A549 (cell line): Measurements from ENCODE around the gene MCAT. TPM values are rescaled to one million over a fixed set of nuclear protein-coding genes. Genes with fewer than 3 reads are reported as not detected.

Source experiments
- ATAC-seq, 2 experiments: fragments of 200-7000 bp in 1 of 2; fragments of >200 bp in 1 of 2; cut with Nextera tagmentation in 1 of 2; cut with Tn5 transposase in 1 of 2; 3 replicates each; pipeline versions ENCODE4 v1.8.0 to v1.9.1; 2018 to 2020; ENCODE audit warnings: mild to moderate bottlenecking in 1 of 2, moderate library complexity in 1 of 2
- CTCF ChIA-PET: fragments of 300-600 bp; sonication (Branson Sonifier 250); formaldehyde crosslinking; extraction: SDS; loops from one replicate; lab custom pipeline; 2021; ENCODE audit warnings: antibody characterized with exemption, inconsistent platforms; lab: Yijun Ruan, JAX
- POLR2A ChIA-PET: fragments of 350-600 bp; formaldehyde crosslinking; extraction: SDS; loops from one replicate; lab custom pipeline; 2021; ENCODE audit warnings: antibody characterized with exemption, inconsistent platforms; lab: Yijun Ruan, JAX
- DNase-seq, 2 experiments: peaks; one replicate each; pipeline versions ENCODE4 v3.0.0 to v3.0.0-alpha.2; 2011 to 2016; ENCODE audit warnings: low read depth in 1 of 2, low spot score in 1 of 2
- FAIRE-seq: peaks from 2 replicates; lab custom pipeline; 2011; peaks lifted over from hg19 to GRCh38; lab: Jason Lieb, UNC
- H3K27ac ChIP-seq, 2 experiments: fragments of >200 bp; sonication (Bioruptor Twin); formaldehyde crosslinking; 3 replicates each; pipeline ENCODE4 v1.5.1; 2016 to 2017
- H3K4me1 ChIP-seq: fragments of >200 bp; sonication (Bioruptor Twin); formaldehyde crosslinking; 3 replicates; pipeline ENCODE4 v1.6.1; 2016
- H3K4me2 ChIP-seq: fragments of >200 bp; sonication (Bioruptor Twin); formaldehyde crosslinking; 3 replicates; pipeline ENCODE4 v1.6.1; 2016
- H3K4me3 ChIP-seq: fragments of >200 bp; sonication (Bioruptor Twin); formaldehyde crosslinking; 3 replicates; pipeline ENCODE4 v1.5.1; 2016
- H3K9me3 ChIP-seq: fragments of >200 bp; sonication (Bioruptor Twin); formaldehyde crosslinking; 3 replicates; pipeline ENCODE4 v1.6.1; 2016
- E2F6 ChIP-seq: IDR thresholded peaks from 2 replicates; pipeline ENCODE4 v1.6.1; 2012; ENCODE audit warnings: low read depth, borderline replicate concordance
- EHF ChIP-seq: fragments of 250-450 bp; sonication (Bioruptor Pico); IDR thresholded peaks from 2 replicates; pipeline ENCODE4 v1.5.0; 2020; ENCODE audit warnings: mild to moderate bottlenecking
- EHMT2 ChIP-seq: fragments of 200-600 bp; sonication (generic); IDR thresholded peaks from 2 replicates; pipeline ENCODE4 v1.6.1; 2016; ENCODE audit warnings: antibody characterized with exemption, low read depth, mild to moderate bottlenecking, moderate library complexity
- EP300 ChIP-seq, 2 experiments: fragments of >200 bp; sonication (Bioruptor Twin); formaldehyde crosslinking; IDR thresholded peaks; 2 replicates in 1 of 2; 3 replicates in 1 of 2; pipeline ENCODE4 v1.6.1; 2016 to 2017
- FOSB ChIP-seq: fragments of 250-450 bp; sonication (Bioruptor Pico); IDR thresholded peaks from 2 replicates; pipeline ENCODE4 v1.5.0; 2020; ENCODE audit warnings: mild to moderate bottlenecking, moderate library complexity
- HDAC2 ChIP-seq: fragments of 200-600 bp; sonication (generic); IDR thresholded peaks from 2 replicates; pipeline ENCODE4 v1.6.1; 2016
- HES2 ChIP-seq: fragments of >200 bp; sonication (Bioruptor Twin); formaldehyde crosslinking; IDR thresholded peaks from 2 replicates; pipeline ENCODE4 v1.6.1; 2016
- HEYL ChIP-seq: fragments of 250-450 bp; sonication (Bioruptor Pico); IDR thresholded peaks from 2 replicates; pipeline ENCODE4 v1.8.0; 2021; ENCODE audit warnings: mild to moderate bottlenecking, moderate library complexity
- HOXA7 ChIP-seq: fragments of 250-450 bp; sonication (Bioruptor Pico); IDR thresholded peaks from 2 replicates; pipeline ENCODE4 v1.5.0; 2020; ENCODE audit warnings: mild to moderate bottlenecking, moderate library complexity
- HOXB5 ChIP-seq: fragments of 250-450 bp; sonication (Bioruptor Pico); IDR thresholded peaks from 2 replicates; pipeline ENCODE4 v1.5.0; 2020; ENCODE audit warnings: mild to moderate bottlenecking, moderate library complexity
- MAZ ChIP-seq: fragments of 150-350 bp; IDR thresholded peaks from 2 replicates; pipeline ENCODE4 v1.6.1; 2014; ENCODE audit warnings: antibody characterized with exemption, low read depth, low read length, borderline replicate concordance
- NFE2L2 ChIP-seq: fragments of 150-350 bp; conservative IDR thresholded peaks from 2 replicates; pipeline ENCODE4 v1.6.1; 2014; ENCODE audit warnings: low read length
- NPAS2 ChIP-seq: fragments of 250-450 bp; sonication (Bioruptor Pico); IDR thresholded peaks from 2 replicates; pipeline ENCODE4 v1.8.0; 2022; ENCODE audit warnings: mild to moderate bottlenecking, moderate library complexity, borderline replicate concordance
- PHF8 ChIP-seq: fragments of 200-600 bp; sonication (generic); IDR thresholded peaks from 2 replicates; pipeline ENCODE4 v1.6.1; 2016; ENCODE audit warnings: low read depth, mild to moderate bottlenecking, antibody characterized with exemption, moderate library complexity, borderline replicate concordance
- RAD21 ChIP-seq, 2 experiments: fragments of >200 bp in 1 of 2; sonication (Bioruptor Twin) in 1 of 2; formaldehyde crosslinking in 1 of 2; IDR thresholded peaks in 1 of 2; conservative IDR thresholded peaks in 1 of 2; 2 replicates in 1 of 2; 3 replicates in 1 of 2; pipeline ENCODE4 v1.6.1; 2012 to 2018; ENCODE audit warnings: inconsistent platforms in 1 of 2
- RCOR1 ChIP-seq: fragments of 150-350 bp; IDR thresholded peaks from 2 replicates; pipeline ENCODE4 v1.6.1; 2014; ENCODE audit warnings: antibody characterized with exemption, low read length, low read depth
- SMC3 ChIP-seq: fragments of >200 bp; sonication (Bioruptor Twin); formaldehyde crosslinking; IDR thresholded peaks from 3 replicates; pipeline ENCODE4 v1.6.1; 2018; ENCODE audit warnings: inconsistent platforms
- TFCP2L1 ChIP-seq: fragments of 250-450 bp; sonication (Bioruptor Pico); IDR thresholded peaks from 2 replicates; pipeline ENCODE4 v1.5.0; 2021; ENCODE audit warnings: mild to moderate bottlenecking
- USF2 ChIP-seq: fragments of 450-650 bp; IDR thresholded peaks from 2 replicates; pipeline ENCODE4 v1.6.1; 2014; ENCODE audit warnings: antibody characterized with exemption
- ZC3H11A ChIP-seq: fragments of 450-650 bp; IDR thresholded peaks from 2 replicates; pipeline ENCODE4 v1.6.1; 2014; ENCODE audit warnings: antibody characterized with exemption, mild to moderate bottlenecking
- ZNF302 ChIP-seq: fragments of 250-450 bp; sonication (Bioruptor Pico); IDR thresholded peaks from 2 replicates; pipeline ENCODE4 v1.9.0; 2021; ENCODE audit warnings: inconsistent platforms, mild to moderate bottlenecking, moderate library complexity
- WGBS: methylation state at CpG from one replicate; pipeline ENCODE4 v1.1.6; 2017; ENCODE audit errors: missing lambda C conversion rate; 5-methylcytosine and 5-hydroxymethylcytosine counted together
- polyA plus RNA-seq, 4 experiments: library from polyadenylated mRNA; depleted of rRNA in 3 of 4; stranded (reverse); fragments of >200 nt; fragmentation: RNase III in 1 of 4; extraction: RNeasy Plus Mini Kit Qiagen cat#74134 plus additional on column Dnase treatment in 1 of 4; gene quantifications; 2 replicates in 3 of 4; 3 replicates in 1 of 4; pipeline ENCODE4 v1.2.3, GENCODE V29; 2011 to 2017
- TF ChIP-seq, protein P1 (sequence below): IDR thresholded peaks from 2 replicates; pipeline ENCODE4 v1.6.1; 2012
- TF ChIP-seq, protein P2 (sequence below): fragments of >200 bp; sonication (Bioruptor Twin); formaldehyde crosslinking; IDR thresholded peaks from 3 replicates; pipeline ENCODE4 v1.5.1; 2016
- TF ChIP-seq, protein P3 (sequence below): fragments of 250-450 bp; sonication (Bioruptor Pico); IDR thresholded peaks from 2 replicates; pipeline ENCODE4 v1.5.0; 2020; ENCODE audit warnings: low read depth, mild to moderate bottlenecking, moderate library complexity

The MCAT gene
- polyA plus RNA-seq, 2 of the 4 experiments (the other 2 are of a cell fraction): 11.8 to 15.5 TPM

DNA sequence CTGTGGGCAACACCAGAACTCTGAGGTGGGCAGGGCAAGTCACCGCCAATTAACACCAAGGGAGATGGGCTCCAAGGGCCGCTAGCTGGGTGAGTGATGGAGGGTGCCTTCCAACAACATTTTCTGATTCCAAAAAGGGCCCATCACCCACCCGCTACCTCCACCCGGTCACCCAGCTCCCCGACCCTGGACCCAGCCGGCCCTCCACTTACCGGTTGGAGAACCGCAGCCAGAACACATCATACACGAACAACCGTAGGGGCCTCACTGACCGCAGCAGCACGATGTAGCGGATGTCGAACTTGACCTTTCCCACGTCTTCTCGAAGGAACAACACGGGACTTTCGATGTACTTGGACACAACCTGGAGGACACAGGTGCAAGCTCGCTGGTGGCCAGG is 29.0 kb upstream of the MCAT start:
- DNase-seq: no peak
- no peak for TF ChIP-seq RCOR1
- TF ChIP-seq TFCP2L1: no peak
- TF ChIP-seq HES2: no peak
- no peak for TF ChIP-seq NFE2L2
- no peak for TF ChIP-seq ZC3H11A
- TF ChIP-seq EHF (CRISPR knock-in tag): no peak
- ChIA-PET CTCF (interaction anchor here (0.6 to 1.2 kb wide), 2 partner anchors 9 to 248 kb away, joined by 3 read pairs; no protein-coding TSS in a partner anchor), POLR2A (no interaction called here)
- FAIRE-seq: no peak
- no peak overlapping the region for H3K4me2 ChIP-seq
- 99% methylated on average over 18 of the region's 19 CpGs for whole genome bisulfite sequencing
- H3K27ac ChIP-seq: no peak overlapping the region
- H3K4me1 ChIP-seq: no peaks in the 10 kb centered on the region
- ATAC-seq: no peak
- H3K4me3 ChIP-seq: no peak overlapping the region
- no peaks in the 10 kb centered on the region for H3K9me3 ChIP-seq

DNA sequence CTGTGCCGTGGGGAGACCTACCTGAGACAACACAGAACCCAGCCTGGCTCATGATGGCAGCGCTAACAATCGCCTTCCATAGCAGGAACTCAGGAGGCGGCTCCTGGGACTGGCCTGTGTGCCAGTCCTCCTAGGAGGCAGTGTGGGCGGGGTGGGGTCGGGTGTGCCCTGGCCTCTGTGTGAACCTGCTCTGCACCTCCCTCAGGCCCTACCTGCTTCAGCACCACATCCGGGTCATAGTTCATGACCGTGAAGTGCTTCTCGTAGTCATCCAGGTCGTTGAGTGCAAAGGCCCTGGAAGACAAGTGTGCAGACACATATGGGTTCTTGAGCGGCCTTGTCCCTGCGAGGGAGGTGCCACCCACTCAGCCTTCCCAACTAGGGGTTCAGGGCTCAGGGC is 28.4 kb upstream of the MCAT start:
- no peak overlapping the region for H3K4me3 ChIP-seq
- no peak overlapping the region for H3K4me2 ChIP-seq
- no peak for TF ChIP-seq PHF8
- TF ChIP-seq EHMT2: no peak
- TF ChIP-seq USF2: no peak
- TF ChIP-seq EP300 (IDR thresholded peaks at IDR 0.05): no peak
- no peak for TF ChIP-seq FOSB
- no peak for TF ChIP-seq ZNF302 (CRISPR knock-in tag)
- no peak for TF ChIP-seq RCOR1
- no peak for TF ChIP-seq MAZ
- TF ChIP-seq, protein P1, sequence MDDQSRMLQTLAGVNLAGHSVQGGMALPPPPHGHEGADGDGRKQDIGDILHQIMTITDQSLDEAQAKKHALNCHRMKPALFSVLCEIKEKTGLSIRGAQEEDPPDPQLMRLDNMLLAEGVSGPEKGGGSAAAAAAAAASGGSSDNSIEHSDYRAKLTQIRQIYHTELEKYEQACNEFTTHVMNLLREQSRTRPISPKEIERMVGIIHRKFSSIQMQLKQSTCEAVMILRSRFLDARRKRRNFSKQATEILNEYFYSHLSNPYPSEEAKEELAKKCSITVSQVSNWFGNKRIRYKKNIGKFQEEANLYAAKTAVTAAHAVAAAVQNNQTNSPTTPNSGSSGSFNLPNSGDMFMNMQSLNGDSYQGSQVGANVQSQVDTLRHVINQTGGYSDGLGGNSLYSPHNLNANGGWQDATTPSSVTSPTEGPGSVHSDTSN: no peak
- TF ChIP-seq NPAS2: no peak
- TF ChIP-seq E2F6: no peak
- no peak for TF ChIP-seq HEYL
- no peak for TF ChIP-seq ZC3H11A
- no peak for TF ChIP-seq HDAC2
- TF ChIP-seq, protein P2, sequence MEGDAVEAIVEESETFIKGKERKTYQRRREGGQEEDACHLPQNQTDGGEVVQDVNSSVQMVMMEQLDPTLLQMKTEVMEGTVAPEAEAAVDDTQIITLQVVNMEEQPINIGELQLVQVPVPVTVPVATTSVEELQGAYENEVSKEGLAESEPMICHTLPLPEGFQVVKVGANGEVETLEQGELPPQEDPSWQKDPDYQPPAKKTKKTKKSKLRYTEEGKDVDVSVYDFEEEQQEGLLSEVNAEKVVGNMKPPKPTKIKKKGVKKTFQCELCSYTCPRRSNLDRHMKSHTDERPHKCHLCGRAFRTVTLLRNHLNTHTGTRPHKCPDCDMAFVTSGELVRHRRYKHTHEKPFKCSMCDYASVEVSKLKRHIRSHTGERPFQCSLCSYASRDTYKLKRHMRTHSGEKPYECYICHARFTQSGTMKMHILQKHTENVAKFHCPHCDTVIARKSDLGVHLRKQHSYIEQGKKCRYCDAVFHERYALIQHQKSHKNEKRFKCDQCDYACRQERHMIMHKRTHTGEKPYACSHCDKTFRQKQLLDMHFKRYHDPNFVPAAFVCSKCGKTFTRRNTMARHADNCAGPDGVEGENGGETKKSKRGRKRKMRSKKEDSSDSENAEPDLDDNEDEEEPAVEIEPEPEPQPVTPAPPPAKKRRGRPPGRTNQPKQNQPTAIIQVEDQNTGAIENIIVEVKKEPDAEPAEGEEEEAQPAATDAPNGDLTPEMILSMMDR: no peak
- no peak for TF ChIP-seq RAD21 (conservative IDR thresholded peaks at IDR 0.05 in 1 of 2, IDR thresholded peaks at IDR 0.05 in 1 of 2)
- TF ChIP-seq, protein P3, sequence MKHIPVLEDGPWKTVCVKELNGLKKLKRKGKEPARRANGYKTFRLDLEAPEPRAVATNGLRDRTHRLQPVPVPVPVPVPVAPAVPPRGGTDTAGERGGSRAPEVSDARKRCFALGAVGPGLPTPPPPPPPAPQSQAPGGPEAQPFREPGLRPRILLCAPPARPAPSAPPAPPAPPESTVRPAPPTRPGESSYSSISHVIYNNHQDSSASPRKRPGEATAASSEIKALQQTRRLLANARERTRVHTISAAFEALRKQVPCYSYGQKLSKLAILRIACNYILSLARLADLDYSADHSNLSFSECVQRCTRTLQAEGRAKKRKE (CRISPR knock-in tag): no peak
- no peak for TF ChIP-seq SMC3
- no peak for TF ChIP-seq HOXB5 (CRISPR knock-in tag)
- TF ChIP-seq HOXA7 (CRISPR knock-in tag): no peak
- ATAC-seq: no peak
- WGBS: 73% methylated on average over 3 of the region's 12 CpGs
- ChIA-PET POLR2A (no interaction called here), CTCF (no interaction called here)
- no peaks in the 10 kb centered on the region for H3K9me3 ChIP-seq
- no peak overlapping the region for H3K27ac ChIP-seq
- no peak for FAIRE-seq
- H3K4me1 ChIP-seq: no peaks in the 10 kb centered on the region
- DNase-seq: no peak
